Epithelial cell of esophagus (primary cell): ENCODE data around the gene VDR.

ENCODE experiments used
- DNase-seq: peaks from one replicate; pipeline ENCODE4 v3.0.0; 2010; ENCODE audit warnings: low read depth
- H3K4me3 ChIP-seq: 2 replicates; pipeline ENCODE4 v1.5.1; 2011; ENCODE audit warnings: mild to moderate bottlenecking, low read length, control low read depth
- TF ChIP-seq, protein P1 (sequence below): IDR thresholded peaks from 2 replicates; pipeline ENCODE4 v1.5.1; 2011; ENCODE audit warnings: low read depth, mild to moderate bottlenecking, low read length, control low read depth, inconsistent platforms; ENCODE audit not compliant: insufficient read depth; ENCODE audit errors: missing control alignments

Gene VDR

DNA sequence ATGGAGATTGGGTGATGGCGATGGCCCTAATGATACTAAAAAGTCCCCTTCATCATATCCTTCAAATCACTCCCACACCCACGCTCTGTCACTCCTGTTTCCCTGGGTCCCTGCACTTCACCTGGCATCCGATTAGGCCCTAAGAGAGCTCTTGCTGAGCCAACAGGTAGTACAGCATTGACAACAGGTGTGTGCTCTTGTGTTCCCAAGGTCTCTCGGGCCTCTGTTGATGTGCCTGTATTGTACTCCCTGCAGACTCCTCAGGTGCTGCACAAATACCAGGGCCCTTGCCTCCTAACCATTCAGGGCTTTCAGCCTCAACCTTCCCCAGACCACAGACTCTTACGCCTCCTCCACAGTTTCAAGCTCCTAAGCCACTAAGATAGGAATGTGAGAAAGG is 25.8 kb upstream of the VDR start:
- no peak for DNase-seq
- no peak overlapping the region for H3K4me3 ChIP-seq
- TF ChIP-seq, protein P1, sequence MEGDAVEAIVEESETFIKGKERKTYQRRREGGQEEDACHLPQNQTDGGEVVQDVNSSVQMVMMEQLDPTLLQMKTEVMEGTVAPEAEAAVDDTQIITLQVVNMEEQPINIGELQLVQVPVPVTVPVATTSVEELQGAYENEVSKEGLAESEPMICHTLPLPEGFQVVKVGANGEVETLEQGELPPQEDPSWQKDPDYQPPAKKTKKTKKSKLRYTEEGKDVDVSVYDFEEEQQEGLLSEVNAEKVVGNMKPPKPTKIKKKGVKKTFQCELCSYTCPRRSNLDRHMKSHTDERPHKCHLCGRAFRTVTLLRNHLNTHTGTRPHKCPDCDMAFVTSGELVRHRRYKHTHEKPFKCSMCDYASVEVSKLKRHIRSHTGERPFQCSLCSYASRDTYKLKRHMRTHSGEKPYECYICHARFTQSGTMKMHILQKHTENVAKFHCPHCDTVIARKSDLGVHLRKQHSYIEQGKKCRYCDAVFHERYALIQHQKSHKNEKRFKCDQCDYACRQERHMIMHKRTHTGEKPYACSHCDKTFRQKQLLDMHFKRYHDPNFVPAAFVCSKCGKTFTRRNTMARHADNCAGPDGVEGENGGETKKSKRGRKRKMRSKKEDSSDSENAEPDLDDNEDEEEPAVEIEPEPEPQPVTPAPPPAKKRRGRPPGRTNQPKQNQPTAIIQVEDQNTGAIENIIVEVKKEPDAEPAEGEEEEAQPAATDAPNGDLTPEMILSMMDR: no peak

DNA sequence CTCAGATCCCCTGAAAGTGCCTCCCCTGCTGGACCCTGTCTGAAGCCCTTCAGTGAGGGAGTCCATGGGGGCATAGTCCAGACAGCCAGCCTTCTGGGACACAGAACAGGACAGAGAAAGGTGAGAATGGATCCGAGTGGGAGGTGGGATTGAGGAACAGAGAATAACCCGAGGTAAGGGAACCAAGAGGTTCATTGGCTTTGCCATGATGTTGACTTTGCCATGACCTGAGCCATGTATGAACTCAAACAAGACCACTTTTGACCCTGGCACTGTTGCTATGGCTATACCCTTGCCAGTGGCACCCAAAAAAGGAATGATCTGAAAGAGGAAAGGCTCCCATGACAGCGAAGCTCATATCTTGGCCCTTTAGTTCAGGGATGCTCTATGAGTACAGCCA is 22.6 kb upstream of the VDR start:
- DNase-seq: no peak
- TF ChIP-seq, protein P1: no peak
- no peak overlapping the region for H3K4me3 ChIP-seq

DNA sequence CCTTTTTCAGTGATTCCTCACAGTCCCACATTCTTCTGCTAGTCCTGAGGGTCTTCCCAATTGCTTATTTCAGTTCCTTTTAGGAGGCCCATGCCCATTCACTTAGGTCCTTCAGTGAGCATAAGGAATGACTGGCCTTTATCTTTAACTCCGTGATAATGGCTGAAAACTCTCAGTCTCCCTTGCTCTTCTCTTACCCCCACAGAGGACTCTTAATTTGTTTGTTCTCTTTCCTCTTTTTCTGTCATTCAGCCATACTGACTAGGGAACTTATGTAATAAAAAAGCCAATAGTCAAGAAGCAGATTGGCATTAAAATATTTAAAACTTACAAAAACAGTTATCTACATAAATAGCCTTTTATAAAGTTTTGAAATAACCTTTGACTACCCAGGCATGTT is 17.1 kb upstream of the VDR start:
- no peak for DNase-seq
- no peak overlapping the region for H3K4me3 ChIP-seq
- TF ChIP-seq, protein P1: no peak

DNA sequence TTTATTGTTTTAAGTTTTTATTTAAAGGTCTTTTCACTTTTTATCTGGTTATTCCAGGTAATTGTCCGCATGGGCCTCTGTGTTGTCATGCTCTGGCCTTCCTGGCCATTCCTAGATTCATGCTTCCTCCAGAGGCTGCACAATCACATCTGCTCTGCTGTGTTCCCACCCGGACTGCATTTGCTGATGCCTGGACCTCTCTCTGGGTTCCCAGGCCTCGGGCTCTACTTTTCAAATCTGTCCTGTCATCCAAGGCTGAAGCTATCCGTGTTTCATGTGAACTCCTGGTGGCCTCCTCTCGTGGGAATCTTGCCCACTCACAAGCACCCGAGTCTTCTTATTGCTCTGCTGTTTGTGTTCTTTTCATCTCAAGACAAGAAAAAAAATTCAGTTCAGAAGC is 16.1 kb upstream of the VDR start:
- no peak for DNase-seq
- no peak overlapping the region for H3K4me3 ChIP-seq
- TF ChIP-seq, protein P1: no peak

DNA sequence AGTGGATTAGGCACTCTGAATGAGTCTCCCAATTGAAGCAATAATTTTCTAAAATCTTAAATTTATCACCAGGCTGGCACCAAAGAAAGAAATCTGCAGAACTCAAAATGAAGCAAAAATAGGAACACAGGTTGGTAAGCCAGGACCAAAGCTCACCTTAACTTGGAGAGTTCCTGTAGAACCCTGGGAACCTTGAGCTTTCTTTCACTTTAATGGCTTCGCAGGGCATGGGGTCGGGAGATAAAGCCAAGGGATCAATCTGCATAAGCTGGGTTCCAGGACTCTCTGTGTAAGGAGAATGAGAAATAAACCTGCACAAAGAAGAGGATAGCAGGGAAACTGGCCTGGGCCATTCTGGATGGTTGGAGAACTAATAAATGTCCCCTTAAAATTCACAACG is 8.3 kb upstream of the VDR start:
- TF ChIP-seq, protein P1: no peak
- no peak overlapping the region for H3K4me3 ChIP-seq
- no peak for DNase-seq

DNA sequence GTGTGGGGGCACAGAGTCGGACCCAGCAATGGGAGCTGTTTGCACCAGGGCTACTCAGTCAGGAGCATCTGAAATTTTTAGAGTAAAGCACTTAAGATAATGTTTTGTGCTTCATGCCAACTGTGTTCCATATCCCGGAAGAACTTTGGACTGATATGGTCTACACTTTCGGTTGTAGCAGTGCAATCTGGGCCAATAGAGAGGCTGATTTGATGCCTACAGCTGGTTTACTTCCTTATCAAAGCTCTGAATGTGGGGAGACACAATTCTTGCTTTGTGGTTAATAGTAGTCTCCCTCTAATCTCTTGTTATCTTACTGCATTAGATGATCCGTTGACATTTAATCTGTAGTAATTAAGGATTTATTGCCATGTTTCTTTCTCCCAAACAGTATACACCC is 7.8 kb upstream of the VDR start:
- no peak overlapping the region for H3K4me3 ChIP-seq
- no peak for DNase-seq
- TF ChIP-seq, protein P1: no peak

DNA sequence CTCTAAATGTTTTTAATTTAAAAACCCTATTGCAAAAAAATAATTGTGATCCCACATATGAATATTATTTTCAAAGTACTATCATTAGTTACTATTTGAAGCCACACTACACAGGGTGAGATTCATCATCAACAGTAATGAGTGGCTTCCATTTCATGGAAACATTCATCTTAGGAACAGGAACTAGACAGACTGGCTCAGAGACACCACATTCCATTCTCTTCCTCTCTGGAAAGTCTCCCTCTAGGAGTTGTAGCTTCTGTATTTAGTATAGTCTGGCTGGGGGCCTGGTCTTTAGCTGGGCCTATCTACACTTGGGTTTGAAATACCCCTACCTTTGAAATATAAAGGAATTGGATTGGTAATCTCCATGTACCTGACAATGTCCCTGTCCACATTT is 6.2 kb upstream of the VDR start:
- peak; percentile 14 for DNase-seq
- no peak overlapping the region for H3K4me3 ChIP-seq
- TF ChIP-seq, protein P1: no peak
